ENCODE data around the gene ANKAR.
"Not testable (repeated sequence)": the region's sequence is repeated elsewhere in the genome, so short reads cannot be mapped to it uniquely, and the experiment has no call there.

Gene ANKAR

DNA sequence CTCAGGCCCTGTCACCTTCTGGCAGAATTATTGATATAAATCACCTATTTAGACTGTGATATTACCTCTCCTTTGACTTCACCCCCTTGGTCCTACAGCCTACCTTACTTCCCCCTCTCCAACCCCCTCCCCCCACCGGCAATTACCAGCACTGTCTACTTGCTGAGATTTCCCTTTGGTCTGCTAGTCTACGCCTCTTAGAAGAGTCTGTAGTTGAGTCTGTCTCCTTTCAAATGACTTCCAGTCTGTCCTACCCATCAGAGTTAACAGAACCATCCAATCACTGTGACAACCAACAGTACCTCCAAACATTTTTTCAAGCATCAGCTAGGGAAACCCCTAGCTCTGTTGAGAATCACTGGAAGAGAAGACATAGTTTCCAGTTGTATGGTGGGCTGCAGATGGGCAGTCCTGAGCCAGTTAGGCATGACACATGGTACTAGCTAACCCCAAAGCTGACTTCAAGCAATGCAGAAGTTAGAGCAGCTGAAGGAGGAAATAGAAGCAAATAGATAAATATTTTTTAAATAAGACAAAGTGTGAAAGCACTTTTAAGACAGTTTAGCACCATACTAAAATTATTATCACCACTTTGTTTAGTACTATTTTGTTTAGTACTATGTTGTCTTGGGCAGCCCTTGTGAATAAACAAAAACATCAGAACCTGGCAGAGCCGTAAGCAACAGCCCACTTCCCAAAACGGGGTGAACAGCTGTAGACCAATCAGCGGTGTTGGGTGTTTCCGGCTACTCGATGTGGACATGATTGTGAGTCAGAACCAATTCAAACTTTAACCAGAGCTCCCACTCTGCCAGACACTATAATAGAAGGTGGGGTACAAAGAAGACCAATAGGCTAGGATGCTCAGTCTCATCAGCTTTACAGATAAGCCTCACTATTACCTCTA is 15.9 kb upstream of the ANKAR start:
- DNase-seq: no peak

- no peak for DNase-seq
These were observed 14.7 kb upstream of the ANKAR start for GRCh38 chr2:189659734-189660133.

DNA sequence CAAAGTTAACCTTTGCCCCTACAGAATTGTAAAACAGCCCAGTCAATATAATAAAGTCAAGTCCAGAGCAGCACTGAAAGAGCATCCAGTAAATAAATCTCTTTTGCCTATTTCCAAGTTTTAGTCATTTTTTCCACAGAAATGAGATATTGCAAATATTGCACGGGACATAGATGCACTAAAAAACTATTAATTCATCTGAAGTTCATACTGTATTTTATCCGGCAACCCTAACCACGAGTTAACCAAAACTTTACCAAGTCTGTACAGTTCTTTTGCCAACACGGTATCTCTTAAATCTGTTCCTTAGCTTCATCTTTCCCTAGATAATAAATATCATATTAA is 13.7 kb upstream of the ANKAR start:
- DNase-seq: no peak

GRCh38 chr2:189661148-189661956 is 13.1 kb upstream of the ANKAR start, which contains the start of gene ASNSD1:
Gene ASNSD1 (plus strand): TSS chr2:189661459. CDS start chr2:189666133, 4,674 bp downstream.
- DNase-seq: peak; percentile 97

DNA sequence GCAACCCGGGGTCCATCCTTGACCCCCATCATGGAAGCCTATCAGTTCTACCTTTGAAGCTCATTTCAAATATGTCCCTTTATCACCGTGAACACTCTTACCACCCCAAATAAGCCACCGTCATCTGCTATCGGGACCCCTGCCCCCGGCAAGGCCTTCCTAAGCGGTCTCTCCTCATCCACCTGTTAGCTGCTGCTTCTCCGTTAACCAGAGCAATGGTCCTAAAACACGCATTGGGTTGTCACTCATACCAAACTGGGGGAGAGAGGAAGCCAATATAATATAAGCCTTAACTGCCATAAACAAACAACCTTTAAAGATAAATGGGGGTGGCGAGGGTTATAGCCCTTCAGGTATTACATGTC is 12.5 kb upstream of the ANKAR start:
- DNase-seq: no peak

GRCh38 chr2:189662669-189663226 is 11.7 kb upstream of the ANKAR start:
- DNase-seq: no peak

DNA sequence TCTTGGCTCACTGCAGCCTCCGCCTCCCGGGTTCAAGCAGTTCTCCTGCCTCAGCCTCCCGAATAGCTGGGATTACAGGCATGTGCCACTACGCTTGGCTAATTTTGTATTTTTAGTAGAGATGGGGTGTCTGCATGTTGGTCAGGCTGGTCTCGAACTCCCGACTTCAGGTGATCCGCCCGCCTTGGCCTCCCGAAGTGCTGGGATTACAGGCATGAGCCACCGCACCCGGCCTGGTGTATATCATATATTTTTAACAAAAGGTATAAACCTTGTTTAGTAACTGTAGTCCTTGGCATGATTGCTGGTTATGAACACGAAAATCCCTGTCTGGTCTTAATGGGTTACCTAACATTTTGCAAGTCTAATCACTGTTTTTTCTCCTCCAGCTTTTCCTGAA is 11.2 kb upstream of the ANKAR start:
- DNase-seq: not testable (repeated sequence)

- DNase-seq: no peak
These were observed 4.6 kb upstream of the ANKAR start for GRCh38 chr2:189669913-189670312.

GRCh38 chr2:189673661-189674373 is 653 bp upstream of the ANKAR start:
- no peak for DNase-seq

DNA sequence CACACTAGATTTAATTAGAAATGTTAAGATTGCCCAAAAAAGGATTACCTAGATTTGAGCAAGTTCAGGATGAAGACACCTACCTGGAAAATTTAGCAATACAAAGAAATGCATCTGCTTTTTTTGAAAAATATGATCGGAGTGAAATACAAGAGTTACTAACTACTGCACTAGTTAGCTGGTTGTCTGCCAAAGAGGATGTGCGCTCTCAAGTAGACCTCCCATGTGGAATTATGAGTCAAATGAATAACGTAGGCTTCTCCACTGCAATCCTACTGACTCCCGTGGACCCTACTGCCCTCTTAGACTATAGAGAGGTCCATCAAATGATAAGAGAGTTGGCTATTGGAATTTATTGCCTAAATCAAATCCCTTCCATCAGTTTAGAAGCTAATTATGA is 2.0 kb downstream of the ANKAR start:
- DNase-seq: no peak

DNA sequence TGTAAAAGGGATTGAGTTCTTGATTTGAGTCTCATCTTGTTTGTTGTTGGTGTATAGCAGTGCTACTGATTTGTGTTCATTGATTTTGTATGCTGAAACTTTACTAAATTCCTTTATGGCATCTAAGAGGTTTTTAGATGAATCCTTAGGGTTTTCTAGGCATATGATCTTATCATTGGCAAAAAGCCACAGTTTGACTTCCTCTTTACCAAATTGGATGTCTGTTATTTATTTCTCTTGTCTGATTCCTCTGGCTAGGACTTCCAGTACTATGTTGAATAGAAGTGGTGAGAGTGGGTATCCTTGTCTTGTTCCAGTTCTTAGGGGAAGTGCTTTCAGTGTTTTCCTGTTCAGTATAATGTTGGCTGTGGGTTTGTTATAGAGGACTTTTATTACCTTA is 4.8 kb downstream of the ANKAR start:
- no peak for DNase-seq

GRCh38 chr2:189681203-189681602 is 6.7 kb downstream of the ANKAR start:
- no peak for DNase-seq

- DNase-seq: no peak
These were observed 7.4 kb downstream of the ANKAR start for GRCh38 chr2:189681903-189682302.

GRCh38 chr2:189683348-189683747 is 8.9 kb downstream of the ANKAR start:
- no peak for DNase-seq

DNA sequence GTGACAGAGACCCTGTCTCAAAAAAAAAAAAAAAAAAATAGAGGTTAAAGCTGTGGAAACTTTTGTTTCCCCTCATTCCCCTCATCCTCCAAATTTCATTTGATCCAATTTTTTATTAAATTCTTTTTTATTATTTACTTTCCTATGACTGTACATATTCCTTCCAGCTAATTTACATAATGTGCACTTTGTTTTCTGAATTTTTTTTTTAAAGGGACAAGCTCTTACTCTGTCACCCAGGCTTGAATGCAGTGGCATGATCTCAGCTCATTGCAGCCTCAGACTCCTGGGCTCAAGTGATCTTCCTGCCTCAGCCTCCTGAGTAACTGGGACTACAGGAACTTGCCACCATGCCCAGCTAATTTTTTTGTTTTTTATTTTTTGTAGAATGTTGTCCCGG is 10.3 kb downstream of the ANKAR start:
- DNase-seq: no peak

DNA sequence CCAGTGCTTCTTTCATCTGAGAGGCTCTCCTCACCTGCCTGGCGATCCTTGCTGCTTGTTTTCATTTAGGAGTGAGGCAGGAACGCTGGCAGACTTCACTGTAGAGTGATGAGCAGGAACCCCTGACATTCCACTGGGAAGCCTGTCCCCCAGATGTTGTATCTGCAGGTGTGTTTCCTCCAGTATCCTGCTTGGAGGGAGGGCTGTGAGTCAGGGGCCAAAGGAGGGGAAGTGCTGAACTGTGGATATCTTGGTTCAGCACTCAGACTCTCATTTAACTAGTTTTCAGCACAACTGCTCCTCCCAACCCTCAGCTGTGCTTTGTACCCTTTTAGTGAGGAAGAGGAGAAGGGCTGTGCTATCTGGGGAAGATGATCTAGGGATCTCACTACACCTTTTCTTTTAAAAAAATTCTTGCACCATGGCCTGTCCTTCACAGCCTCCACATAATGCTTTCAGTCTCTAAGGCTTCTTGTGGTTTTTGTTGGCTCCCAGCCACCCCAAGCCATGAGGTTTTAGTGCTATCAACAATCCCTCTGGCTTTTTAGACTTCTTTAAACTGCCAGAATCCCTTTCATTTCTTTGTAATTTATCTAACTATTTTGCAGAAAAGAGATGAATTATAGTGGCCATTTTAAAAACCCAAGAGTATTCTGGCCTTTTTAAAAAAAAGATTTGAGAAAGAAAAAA is 11.2 kb downstream of the ANKAR start:
- no peak for DNase-seq

DNA sequence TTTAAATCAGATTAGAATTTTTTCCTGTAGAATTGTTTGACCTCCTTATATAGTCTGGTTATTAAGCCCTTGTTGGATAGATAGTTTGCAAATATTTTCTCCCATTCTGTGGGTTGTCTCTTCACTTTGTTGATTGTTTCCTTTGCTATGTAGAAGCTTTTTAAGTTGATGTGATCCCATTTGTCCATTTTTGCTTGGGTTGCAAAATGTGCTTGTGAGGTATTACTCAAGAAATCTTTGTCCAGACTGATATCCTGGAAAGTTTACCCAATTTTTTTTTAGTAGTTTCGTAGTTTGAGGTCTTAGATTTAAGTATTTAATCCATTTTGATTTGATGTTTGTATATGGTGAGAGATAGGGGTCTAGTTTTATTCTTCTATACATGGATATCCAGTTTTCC is 13.3 kb downstream of the ANKAR start:
- not testable (repeated sequence) for DNase-seq

GRCh38 chr2:189696223-189696622 is 21.8 kb downstream of the ANKAR start:
- no peak for DNase-seq

DNA sequence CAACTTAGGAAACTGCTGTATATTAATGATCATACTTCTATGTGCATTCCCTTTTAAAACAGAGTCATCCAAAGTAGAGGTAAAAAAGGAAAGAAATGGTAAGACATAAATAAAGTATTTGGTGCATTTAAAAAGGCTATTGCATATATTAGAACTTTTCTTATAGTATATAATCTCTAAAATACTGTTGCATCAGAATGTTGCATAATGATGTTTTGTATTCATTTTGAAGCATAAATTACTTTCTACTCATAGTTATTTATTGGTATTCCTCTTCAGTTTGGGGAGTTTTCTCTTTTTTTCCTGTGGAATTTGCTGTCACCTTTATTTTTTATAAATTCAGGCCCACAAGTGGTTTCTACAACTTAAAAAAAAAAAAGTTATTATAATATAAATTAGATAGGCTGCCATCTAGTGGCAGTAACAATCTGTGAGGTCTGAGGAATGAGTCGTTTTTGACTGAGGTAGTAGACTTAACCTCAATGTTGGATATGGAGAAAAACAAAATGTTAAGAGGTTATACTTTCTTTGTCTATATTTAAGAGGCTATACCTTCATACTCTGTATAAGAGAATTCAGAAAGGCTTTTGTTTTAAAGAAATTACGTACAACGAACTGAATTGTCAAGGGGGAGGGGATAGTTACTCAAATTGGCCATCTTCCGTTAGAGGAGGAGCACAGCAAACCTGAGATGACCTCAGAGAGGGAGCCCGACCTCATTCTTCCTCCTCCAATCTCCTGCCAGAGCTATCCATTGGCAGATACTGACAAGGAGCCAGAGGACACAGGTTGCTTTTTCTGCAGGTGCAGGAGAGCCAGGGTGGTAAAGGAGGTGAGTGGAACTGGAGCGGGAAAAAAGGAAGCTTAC is 23.8 kb downstream of the ANKAR start:
- DNase-seq: no peak

DNA sequence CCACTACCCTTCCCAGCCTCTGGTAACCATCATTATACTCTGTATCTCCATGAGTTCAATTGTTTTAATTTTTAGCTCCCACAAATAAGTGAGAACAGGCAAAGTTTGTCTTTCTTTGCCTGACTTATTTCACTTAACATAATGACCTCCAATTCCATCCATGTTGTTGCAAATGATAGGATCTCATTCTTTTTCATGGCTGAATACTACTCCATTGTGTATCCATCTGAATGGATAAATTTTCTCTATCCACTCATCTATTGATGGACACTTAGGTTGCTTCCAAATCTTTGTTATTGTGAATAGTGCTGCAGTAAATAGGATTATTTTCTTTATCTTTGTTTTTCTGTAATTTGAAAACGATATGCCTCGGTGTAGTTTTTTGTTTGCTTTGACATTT is 26.2 kb downstream of the ANKAR start:
- no peak for DNase-seq

GRCh38 chr2:189702071-189702470 is 27.6 kb downstream of the ANKAR start:
- DNase-seq: no peak

Measured in activated effector memory CD4-positive, alpha-beta T cell treated with Interleukin-2 at 50 U/mL for 16 hours (primary cell).